Measurements from ENCODE around the gene LRMDA.

The LRMDA gene

GRCh38 chr10:75414527-75414926 lies 16.9 kb upstream of the LRMDA start:
- H3K4me1 ChIP-seq (ENCODE audit: insufficient read depth, low read length): no peaks in the 10 kb centered on the region
- DNase-seq (no peak), ATAC-seq (ENCODE audit: insufficient read depth, low read depth) (no peak)
- H3K9me3 ChIP-seq (ENCODE audit: insufficient read depth, low read length, severe bottlenecking): no peaks in the 10 kb centered on the region
- H3K4me3 ChIP-seq (ENCODE audit: low read depth in 1 of 2, low read length in 2 of 2): no peak overlapping the region
- H3K79me2 ChIP-seq (ENCODE audit: insufficient read depth, low read length): no peaks in the 10 kb centered on the region
- H4K20me1 ChIP-seq (ENCODE audit: insufficient read depth, low read length): no peaks in the 10 kb centered on the region
- no peak overlapping the region for H3K9ac ChIP-seq (ENCODE audit: low read depth, low read length)
- no peak for TF ChIP-seq CTCF (IDR thresholded peaks at IDR 0.05; ENCODE audit: borderline replicate concordance, extremely low read depth, low read length, poor library complexity, severe bottlenecking)
- H3K27me3 ChIP-seq (ENCODE audit: insufficient read depth, low read length, poor library complexity): peaks cover 6% of the 10 kb centered on the region
- H3K27ac ChIP-seq (ENCODE audit: low read length): no peak overlapping the region
- H3K36me3 ChIP-seq (ENCODE audit: insufficient read depth, low read length): no peaks in the 10 kb centered on the region
- H2AFZ ChIP-seq (ENCODE audit: low read depth, low read length): no peak overlapping the region
- no peak overlapping the region for H3K4me2 ChIP-seq (ENCODE audit: insufficient read depth, low read length)

- Histone ChIP-seq H3K4me3 (ENCODE audit: low read depth in 1 of 2, low read length in 2 of 2) (no peak overlapping the region), H4K20me1 (ENCODE audit: insufficient read depth, low read length) (no peaks in the 10 kb centered on the region), H3K79me2 (ENCODE audit: insufficient read depth, low read length) (no peaks in the 10 kb centered on the region), H3K9me3 (ENCODE audit: insufficient read depth, low read length, severe bottlenecking) (no peaks in the 10 kb centered on the region), H3K9ac (ENCODE audit: low read depth, low read length) (no peak overlapping the region), H3K27ac (ENCODE audit: low read length) (no peak overlapping the region), H3K4me2 (ENCODE audit: insufficient read depth, low read length) (no peak overlapping the region), H3K4me1 (ENCODE audit: insufficient read depth, low read length) (no peaks in the 10 kb centered on the region), H3K36me3 (ENCODE audit: insufficient read depth, low read length) (no peaks in the 10 kb centered on the region), H2AFZ (ENCODE audit: low read depth, low read length) (no peak overlapping the region), H3K27me3 (ENCODE audit: insufficient read depth, low read length, poor library complexity) (peaks cover 3% of the 10 kb centered on the region)
- DNase-seq (no peak), ATAC-seq (ENCODE audit: insufficient read depth, low read depth) (no peak)
- TF ChIP-seq CTCF (IDR thresholded peaks at IDR 0.05; ENCODE audit: borderline replicate concordance, extremely low read depth, low read length, poor library complexity, severe bottlenecking) (no peak), EZH2 (IDR thresholded peaks at IDR 0.05; ENCODE audit: borderline replicate concordance, low read depth, low read length, severe bottlenecking) (no peak)
These were observed 13.9 kb upstream of the LRMDA start for GRCh38 chr10:75417522-75417927.

GRCh38 chr10:75418293-75418692 lies 13.1 kb upstream of the LRMDA start:
- Histone ChIP-seq H3K27ac (ENCODE audit: low read length) (no peak overlapping the region), H3K4me2 (ENCODE audit: insufficient read depth, low read length) (no peak overlapping the region), H4K20me1 (ENCODE audit: insufficient read depth, low read length) (no peaks in the 10 kb centered on the region), H3K36me3 (ENCODE audit: insufficient read depth, low read length) (no peaks in the 10 kb centered on the region), H3K4me1 (ENCODE audit: insufficient read depth, low read length) (no peaks in the 10 kb centered on the region), H3K9me3 (ENCODE audit: insufficient read depth, low read length, severe bottlenecking) (no peaks in the 10 kb centered on the region), H3K4me3 (ENCODE audit: low read depth in 1 of 2, low read length in 2 of 2) (no peak overlapping the region), H3K9ac (ENCODE audit: low read depth, low read length) (no peak overlapping the region), H3K79me2 (ENCODE audit: insufficient read depth, low read length) (no peaks in the 10 kb centered on the region), H3K27me3 (ENCODE audit: insufficient read depth, low read length, poor library complexity) (peaks cover 3% of the 10 kb centered on the region), H2AFZ (ENCODE audit: low read depth, low read length) (no peak overlapping the region)
- no peak for ATAC-seq (ENCODE audit: insufficient read depth, low read depth)
- no peak for TF ChIP-seq CTCF (IDR thresholded peaks at IDR 0.05; ENCODE audit: borderline replicate concordance, extremely low read depth, low read length, poor library complexity, severe bottlenecking)
- TF ChIP-seq EZH2 (IDR thresholded peaks at IDR 0.05; ENCODE audit: borderline replicate concordance, low read depth, low read length, severe bottlenecking): no peak
- no peak for DNase-seq

- no peaks in the 10 kb centered on the region for H3K27me3 ChIP-seq (ENCODE audit: insufficient read depth, low read length, poor library complexity)
- no peak overlapping the region for H3K27ac ChIP-seq (ENCODE audit: low read length)
- DNase-seq: no peak
- H3K36me3 ChIP-seq (ENCODE audit: insufficient read depth, low read length): no peaks in the 10 kb centered on the region
- H3K4me1 ChIP-seq (ENCODE audit: insufficient read depth, low read length): no peaks in the 10 kb centered on the region
- no peaks in the 10 kb centered on the region for H3K79me2 ChIP-seq (ENCODE audit: insufficient read depth, low read length)
- H3K4me3 ChIP-seq (ENCODE audit: low read depth in 1 of 2, low read length in 2 of 2): no peak overlapping the region
- no peaks in the 10 kb centered on the region for H3K9me3 ChIP-seq (ENCODE audit: insufficient read depth, low read length, severe bottlenecking)
- TF ChIP-seq CTCF (IDR thresholded peaks at IDR 0.05; ENCODE audit: borderline replicate concordance, extremely low read depth, low read length, poor library complexity, severe bottlenecking) (no peak), EZH2 (IDR thresholded peaks at IDR 0.05; ENCODE audit: borderline replicate concordance, low read depth, low read length, severe bottlenecking) (no peak)
- H3K9ac ChIP-seq (ENCODE audit: low read depth, low read length): no peak overlapping the region
- ATAC-seq (ENCODE audit: insufficient read depth, low read depth): no peak
- no peak overlapping the region for H2AFZ ChIP-seq (ENCODE audit: low read depth, low read length)
- no peak overlapping the region for H3K4me2 ChIP-seq (ENCODE audit: insufficient read depth, low read length)
- no peaks in the 10 kb centered on the region for H4K20me1 ChIP-seq (ENCODE audit: insufficient read depth, low read length)
These were observed 12.7 kb upstream of the LRMDA start for GRCh38 chr10:75418712-75419111.

Measured in DND-41 (cell line).